Islet of Langerhans (tissue), 1 donor: ENCODE results near the gene FOXP4.

Source experiments
- FAIRE-seq: peaks from one replicate; lab custom pipeline; 2011; peaks lifted over from hg19 to GRCh38; lab: Jason Lieb, UNC

The FOXP4 gene, protein sequence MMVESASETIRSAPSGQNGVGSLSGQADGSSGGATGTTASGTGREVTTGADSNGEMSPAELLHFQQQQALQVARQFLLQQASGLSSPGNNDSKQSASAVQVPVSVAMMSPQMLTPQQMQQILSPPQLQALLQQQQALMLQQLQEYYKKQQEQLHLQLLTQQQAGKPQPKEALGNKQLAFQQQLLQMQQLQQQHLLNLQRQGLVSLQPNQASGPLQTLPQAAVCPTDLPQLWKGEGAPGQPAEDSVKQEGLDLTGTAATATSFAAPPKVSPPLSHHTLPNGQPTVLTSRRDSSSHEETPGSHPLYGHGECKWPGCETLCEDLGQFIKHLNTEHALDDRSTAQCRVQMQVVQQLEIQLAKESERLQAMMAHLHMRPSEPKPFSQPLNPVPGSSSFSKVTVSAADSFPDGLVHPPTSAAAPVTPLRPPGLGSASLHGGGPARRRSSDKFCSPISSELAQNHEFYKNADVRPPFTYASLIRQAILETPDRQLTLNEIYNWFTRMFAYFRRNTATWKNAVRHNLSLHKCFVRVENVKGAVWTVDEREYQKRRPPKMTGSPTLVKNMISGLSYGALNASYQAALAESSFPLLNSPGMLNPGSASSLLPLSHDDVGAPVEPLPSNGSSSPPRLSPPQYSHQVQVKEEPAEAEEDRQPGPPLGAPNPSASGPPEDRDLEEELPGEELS

DNA sequence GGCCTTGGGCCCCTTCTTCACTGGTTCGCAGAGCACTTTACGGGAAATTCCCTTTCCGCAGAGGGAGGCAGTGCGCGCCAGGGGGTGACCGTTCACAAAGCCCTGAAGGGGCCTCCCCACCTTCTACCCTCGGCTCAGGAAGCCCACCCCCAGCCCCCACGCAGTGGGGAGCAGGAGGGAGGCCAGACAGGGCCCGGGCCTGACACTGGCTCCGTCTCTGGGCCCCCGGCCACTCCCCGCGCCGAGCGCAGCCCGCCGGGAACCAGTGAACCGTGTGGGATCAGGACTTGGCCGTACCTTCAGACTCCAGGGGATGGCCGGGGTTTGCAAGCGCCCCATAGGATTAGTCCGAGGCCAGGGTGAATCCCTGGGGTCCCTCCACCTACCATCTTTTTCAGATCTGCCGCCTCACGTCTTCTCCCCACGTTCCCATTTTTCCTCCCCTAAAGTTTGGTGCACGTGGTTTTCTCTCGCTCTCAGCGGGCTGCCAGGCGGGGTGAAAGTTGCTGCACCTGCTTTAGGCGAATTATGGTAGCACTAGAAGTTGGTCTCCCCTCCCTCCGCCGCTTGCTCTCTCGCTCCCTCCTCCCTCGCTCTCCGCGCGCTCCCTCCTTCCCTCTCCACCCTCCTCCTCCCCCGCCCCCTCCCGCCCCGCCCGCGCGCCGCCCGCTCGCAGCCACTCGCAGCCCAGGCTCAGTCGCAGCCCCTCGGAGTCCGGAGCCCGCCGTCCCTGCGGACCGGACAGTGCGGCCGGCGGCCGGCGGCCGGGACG lies at the start of gene FOXP4:
Gene FOXP4 (plus strand): TSS at position 679 of the 772 bp plus-strand sequence. CDS start 19,380 bp downstream, outside the sequence.
- FAIRE-seq, result no peak

GRCh38 chr6:41497573-41497972 lies 48.6 kb upstream of the FOXP4 start:
- no peak for FAIRE-seq

DNA sequence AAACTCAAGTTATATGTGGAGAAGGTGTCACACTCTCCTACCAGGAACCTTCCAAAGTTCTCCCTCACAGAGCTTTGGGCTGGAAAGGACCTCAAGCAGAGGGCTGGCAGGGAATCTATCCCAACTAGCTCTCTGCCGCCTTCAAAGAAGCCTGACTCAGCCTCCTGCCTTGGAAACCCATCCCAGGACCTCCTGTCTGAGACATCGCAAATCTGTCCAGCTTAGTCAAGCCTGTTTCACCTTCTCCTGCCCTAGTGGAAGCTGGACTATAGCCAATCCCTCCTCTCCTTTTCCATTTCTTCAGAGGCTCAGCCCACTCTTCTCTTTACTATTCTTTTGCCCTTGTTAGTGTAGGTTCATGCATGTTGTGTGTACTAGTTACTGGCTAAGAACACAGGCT lies 48.2 kb upstream of the FOXP4 start:
- no peak for FAIRE-seq

GRCh38 chr6:41498968-41499599 lies 47.1 kb upstream of the FOXP4 start:
- FAIRE-seq, result no peak

DNA sequence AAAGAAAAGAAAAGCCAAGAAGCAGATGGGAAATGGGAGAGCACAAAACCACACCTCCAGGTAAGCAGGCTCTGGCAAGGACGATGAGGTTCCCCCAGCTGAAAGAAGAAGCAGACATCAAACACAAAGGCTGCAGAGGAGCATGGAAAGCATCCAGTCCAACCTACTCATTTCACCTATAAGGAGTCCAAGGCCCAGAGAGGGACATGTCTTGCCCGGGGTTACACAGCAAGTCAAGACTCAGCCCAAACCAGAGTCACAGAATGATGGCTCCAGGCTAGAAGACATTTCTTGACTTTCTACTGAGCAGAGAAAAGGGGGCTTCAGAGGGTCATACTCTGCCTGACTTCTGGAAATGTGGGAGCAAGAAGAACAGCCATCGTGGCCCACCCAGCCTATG lies 45.6 kb upstream of the FOXP4 start:
- FAIRE-seq, result no peak

DNA sequence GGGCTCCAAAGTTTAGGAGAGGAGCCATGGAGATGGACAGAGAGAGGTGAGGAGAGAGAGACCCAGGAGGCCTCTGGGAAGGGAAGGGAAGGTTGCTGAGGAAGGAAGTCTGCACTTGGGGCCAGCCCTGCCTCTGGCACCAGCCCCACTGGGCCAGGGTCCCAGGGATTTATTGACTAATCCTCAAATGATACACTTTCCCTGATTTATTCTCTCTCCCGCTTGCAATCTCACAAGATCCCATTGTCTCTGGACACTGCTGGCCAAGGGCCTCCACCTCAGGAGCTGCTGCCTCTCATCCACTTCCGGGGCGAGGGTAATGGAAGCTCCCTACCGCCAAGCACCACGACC lies 43.6 kb upstream of the FOXP4 start:
- FAIRE-seq, result no peak

DNA sequence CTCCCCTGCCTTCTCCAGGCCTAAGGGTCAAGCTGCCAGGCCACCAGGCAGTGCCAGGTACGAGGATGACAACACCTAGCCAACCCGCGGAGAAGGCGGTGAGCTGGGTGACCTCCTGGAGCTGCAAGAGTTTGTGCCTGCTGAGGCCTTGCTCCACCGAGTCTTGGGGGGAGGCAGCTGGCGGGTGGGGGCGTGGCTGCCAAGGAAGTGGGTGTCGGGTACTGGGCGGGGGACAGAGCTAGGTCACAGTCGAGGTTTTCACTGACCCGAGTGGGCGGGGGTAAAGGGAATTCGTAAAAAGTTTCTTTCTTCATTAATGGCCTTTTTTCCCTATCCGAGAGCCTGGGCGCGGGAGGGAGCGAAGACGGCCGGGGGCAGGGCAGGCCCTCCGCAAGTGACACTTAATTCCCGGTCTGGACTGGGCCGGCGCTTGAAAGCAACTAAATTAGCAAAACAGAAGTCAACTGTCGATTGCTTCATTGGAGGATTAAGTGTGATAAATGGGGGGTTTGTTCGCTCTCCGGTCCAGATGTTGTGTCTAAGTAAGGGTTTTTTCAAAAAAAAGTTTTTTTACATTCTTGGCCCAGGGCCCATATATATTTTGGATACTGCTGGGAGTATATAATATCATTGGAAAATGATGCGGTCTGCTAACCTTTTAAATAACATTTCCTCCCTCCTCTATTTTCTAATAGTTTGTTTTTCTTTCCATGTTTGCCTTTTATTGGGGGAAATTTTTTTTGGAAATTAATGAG lies 43.1 kb upstream of the FOXP4 start:
- FAIRE-seq, result no peak

DNA sequence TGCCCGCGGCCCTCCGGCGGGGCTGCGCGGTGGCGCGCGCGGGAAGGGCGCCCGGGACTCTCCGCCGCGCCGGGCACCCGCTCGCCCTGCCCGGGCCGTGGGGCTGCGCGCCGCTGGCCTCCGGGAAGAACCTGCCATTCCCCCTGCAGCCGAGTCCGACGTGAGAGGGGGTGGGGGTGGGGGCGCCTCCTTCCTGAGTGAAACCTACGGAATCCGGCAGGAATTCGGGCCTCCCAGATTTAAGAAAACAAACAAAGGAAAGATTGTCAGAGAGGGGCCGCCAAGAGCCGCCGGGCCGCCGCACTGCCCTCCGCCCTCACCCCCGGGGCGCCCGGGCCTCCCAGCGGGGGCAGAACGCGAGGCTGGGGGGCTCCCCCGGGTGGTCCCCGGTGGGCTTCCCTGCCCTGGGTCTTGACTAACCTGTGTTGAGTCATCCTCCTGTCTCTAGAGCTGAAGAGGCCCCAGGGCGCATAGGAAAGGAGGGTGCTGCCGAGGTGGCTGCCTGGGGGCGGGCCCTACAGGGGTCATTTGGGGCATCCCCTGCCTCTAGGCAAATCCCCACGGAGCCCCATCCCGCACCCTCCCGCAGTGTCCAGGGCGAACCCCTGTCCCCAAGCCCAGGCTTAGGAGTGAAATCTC lies 42.2 kb upstream of the FOXP4 start:
- no peak for FAIRE-seq

DNA sequence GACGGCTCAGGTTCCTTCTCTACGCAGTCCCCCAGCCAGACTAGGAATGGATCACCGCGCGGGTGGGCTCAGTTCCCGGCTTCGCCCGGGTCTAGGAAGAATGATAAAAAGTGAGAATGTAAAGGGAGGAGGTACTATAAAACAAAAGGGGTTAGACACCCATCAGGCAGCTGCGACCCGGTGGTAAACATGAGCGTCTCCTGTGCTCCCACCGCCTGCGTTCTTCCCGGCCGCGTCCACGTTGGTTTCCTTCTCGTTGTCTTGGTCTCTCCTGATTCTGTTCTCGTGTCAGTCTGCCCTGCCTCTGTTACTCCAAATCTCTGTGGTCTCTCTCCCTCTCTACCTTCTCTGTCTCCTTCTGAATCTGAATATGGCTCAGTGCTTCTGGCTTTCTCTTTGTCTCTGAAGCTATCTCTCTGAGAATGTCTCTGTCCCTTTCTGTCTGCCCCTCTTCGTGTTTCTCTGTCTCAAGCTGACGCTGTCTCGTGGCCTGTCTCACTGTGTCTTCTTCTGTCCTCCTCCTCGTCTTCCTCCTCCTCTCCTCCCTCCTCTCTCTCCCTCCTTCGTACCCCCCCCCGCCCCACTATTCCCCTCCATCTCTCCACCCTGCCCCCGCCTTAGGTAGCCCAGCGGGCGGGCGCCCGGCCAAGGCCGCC lies 41.6 kb upstream of the FOXP4 start:
- FAIRE-seq, result no peak

DNA sequence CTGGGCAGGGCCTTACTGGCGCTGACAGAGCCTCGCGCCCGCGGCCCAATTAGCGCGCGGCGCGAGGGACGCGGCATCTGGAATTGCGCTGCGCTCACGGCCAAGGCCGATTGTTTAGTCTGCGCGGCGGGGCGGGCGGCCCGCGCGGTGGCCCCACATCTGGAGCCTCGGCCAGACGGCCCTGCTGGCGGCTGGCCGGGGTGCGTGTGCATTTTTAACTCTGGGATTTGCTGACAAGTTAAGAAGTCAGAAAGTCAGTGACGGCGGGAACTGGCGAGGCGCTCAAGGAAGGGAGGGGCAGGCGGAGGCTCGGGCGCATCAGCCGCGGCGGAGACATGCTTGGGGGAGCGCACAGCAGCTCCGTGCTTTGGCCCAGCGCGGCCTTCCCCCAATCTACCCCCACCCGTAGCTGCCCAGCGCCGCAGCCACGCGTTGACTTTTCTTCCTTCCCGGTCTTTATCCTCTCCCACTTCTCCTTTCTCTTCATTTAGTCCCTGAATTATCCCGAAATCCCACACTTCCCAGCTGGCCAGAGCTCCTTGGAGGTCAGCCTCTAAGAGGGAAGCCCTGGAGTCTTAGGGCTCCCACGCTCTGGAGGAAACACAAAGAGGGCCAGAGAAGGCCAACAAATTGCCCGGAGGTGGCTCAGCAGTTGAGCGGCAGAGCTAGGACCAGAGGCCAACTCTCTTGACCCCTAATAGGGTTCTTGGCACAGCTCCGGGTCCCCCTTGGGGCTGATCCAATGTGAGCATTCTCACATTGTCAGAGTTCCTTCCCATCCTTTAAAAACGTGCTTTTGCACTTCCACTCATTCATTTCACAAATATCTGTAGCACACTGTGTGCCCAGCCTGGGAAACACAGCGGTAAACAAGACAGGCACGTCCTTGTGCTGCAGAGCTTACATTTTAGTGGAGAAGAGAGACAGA lies 40.8 kb upstream of the FOXP4 start:
- no peak for FAIRE-seq

GRCh38 chr6:41508479-41508878 lies 37.7 kb upstream of the FOXP4 start:
- FAIRE-seq, result no peak

DNA sequence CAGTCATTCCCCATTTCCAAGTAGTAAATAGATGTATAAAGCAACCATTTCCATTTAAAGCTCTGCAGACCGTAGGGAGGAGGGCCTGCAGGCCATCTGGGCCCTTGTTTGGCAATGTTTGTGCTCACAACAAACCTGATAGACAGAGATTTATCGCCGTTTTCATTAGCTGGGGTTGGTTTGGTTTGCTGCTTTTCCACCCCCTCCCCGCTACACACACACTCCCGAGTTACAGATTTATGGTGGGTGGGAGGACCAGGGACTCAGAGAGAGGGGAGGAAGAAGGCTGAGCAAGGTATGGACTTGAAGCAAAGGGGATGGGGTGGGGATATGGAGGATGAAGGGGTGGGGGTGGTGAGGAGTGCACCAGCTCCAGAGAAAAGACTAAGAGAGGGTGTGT lies 36.6 kb upstream of the FOXP4 start:
- FAIRE-seq, result no peak

GRCh38 chr6:41511443-41512060 lies 34.6 kb upstream of the FOXP4 start:
- FAIRE-seq, result no peak

DNA sequence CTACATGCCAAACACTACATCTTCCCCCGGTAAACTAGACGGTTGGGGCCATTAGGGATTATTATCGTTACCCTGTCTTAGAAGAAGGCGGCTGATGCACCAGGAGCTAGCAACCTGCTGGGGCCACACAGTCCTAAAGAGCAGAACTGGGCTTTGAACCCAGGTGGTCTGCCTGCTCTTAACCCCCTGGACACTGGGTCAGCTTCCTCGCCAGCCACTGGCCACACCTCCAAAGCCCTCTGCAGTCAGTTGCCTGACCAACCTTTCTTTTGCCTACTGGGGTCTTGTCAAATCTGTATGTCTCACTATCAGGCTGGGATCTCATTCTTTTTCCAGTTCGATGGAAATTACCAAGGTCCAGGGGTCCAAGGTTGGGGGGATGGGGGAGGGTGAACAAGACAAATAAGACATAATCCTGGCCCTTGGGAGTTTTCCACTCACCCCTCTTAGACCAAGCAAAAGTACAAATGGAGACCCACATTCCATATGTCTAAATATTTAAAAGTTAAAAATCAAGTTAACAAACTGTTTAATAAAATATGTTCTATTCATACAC lies 34.0 kb upstream of the FOXP4 start:
- FAIRE-seq, result no peak

GRCh38 chr6:41515995-41516394 lies 30.2 kb upstream of the FOXP4 start:
- FAIRE-seq, result no peak

DNA sequence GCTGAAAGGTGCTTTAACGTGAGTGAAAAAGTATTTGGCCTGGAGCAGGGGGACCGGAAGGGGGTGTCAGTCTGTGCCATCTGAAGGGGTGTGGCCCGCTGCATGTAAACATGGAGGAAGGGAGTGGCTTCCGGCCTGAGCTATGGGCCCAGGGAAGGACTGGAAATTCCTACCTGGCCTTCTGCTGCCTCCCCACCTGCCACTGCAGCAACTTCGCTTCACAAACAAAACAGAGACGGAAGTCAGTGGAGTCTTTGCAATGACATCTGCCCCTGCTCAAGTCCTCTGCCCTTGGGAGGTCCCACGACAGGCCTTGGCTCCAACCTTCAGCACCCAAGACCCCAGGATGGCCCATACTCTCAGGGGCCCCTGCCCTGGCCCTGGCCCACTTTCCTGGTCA lies 28.1 kb upstream of the FOXP4 start:
- no peak for FAIRE-seq

DNA sequence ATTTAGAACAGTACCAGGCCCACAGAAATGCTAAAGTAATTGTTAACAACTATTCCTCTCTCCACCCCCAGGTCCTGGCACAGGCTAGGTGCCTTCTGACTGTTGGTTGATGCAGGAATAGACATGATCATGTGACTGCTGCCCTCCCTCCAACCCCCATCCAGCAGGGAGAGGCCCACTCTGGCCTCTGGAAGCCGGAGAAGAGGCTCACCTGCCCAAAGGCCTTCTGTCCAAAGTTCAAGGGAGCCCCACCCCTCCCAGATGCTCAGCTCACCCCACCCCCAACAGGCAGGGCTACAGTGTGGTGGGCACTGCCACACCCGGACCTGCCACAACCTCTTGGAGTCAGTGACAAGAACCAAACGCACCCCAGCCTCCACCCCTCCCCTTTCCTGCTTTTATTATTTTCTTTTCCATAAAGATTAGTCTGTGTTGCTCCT lies 26.9 kb upstream of the FOXP4 start:
- FAIRE-seq, result no peak

GRCh38 chr6:41519745-41520699 lies 26.2 kb upstream of the FOXP4 start:
- no peak for FAIRE-seq
